NCI-H1930 (cell line): ENCODE results near the gene MYO7B.

Source experiments
- DNase-seq, 2 experiments: peaks; one replicate each; lab custom pipeline; 2025; lab: John Stamatoyannopoulos, UW

Gene MYO7B

DNA sequence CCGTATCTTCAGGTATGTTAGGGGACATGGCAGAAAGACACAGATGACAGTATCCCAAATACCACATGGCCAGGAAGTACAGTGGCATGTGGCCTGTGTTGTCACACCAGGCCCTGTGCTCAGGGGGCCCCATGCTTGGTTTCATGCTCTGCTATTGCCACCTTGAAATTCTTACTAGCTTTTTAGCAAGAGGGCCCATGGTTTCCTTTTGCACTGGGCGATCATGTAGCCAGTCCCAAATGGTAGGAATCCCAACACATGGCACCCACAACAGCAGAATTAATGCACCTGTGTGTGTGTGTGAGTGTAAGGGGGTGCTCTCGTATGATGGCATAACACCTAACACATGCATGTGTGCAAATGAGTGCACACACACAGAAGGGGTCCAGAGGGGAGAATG is 39.2 kb downstream of the MYO7B start:
- no peak for DNase-seq

- no peak for DNase-seq
Observed at GRCh38 chr2:127575185-127575765, 39.8 kb downstream of the MYO7B start.

DNA sequence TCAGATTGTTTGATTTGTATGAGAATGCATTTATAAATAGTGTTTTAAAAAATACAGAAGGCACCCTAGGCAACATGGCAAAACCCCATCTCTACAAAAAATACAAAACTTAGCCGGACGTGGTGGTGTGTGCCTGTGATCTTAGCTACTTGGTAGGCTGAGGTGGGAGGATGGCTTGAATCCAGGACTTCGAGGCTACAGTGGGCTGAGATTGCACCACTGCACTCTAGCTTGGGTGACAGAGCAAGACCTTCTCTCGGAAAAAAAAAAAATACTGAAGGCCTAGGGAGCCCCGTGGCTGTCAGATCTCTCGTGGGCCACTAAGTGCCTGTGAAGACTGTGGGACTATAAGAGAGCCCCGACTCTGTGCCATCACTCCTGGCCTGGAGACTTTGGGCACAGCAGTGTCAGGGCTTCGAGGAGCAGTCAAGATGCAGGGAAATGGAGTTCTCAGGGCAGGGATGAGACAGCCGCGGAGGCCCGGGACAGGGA is 40.5 kb downstream of the MYO7B start:
- DNase-seq: no peak

GRCh38 chr2:127576433-127577207 is 41.1 kb downstream of the MYO7B start:
- DNase-seq: no peak

DNA sequence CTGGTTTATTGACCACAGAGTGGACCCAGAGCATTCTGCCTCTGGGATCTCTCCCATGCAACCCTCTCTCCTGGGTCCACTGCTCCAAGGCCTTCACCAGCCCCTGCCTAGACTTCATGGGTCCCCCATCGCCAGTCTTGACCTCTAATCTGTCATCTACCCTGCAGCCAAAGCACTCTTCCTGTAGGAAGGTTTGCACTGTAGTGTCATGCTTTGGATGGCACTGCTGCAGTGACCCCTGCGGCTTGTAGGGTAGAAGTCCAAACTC is 41.7 kb downstream of the MYO7B start:
- DNase-seq: no peak

GRCh38 chr2:127577503-127577902 is 42.0 kb downstream of the MYO7B start:
- no peak for DNase-seq

DNA sequence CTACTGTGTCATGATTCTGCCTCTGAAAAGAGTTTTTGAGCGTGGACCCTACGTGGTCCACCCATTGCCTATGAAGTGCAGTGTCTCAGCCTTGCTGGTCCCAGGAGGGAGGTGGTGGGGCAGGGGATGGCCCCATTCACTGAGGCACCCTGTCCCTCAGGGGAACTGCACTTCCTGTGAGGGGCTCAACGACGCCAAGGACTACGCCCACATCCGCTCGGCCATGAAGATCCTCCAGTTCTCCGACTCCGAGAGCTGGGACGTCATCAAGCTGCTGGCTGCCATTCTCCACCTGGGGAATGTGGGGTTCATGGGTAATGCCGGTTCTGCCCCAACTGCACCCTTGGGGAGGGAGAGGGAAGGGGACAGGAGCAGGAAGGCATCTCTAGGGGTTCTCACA is 42.5 kb downstream of the MYO7B start:
- no peak for DNase-seq

DNA sequence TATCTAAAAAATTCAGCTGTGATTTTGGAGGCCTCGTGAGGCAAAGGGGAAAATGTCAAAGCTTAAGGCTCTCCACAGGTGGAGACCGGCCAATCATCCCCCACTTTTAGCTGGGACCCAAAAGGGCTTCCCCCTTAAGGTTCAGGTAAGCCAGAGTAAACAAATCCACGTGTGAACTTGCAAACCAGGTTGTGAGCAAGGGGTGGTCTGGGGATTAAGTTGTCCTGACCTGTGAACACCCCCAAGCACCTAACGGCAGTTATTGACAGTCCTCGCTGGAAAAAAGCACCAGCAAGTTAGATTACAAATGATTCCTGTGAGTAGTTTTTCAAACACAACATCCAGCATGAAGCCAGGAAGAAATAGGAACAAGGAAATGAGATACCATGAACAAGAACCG is 42.9 kb downstream of the MYO7B start:
- DNase-seq: no peak

DNA sequence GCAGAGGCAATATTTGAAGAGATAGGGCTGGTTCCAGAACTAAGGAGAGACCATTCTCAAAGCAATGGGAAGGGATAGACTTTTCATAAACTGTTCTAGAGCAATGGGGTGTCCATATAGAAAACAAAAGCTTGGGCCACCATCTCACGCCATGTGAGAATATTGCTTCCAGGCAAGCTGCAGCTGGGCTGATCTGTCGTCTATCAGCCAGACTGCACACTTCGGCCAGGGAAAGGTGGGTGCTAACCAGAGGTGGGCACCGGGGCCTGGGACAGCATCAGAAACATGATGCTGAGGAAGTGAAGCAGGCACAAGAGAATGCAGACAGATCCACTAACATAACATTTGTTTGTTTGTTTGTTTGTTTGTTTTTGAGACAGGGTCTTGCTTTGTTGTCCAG is 43.7 kb downstream of the MYO7B start:
- DNase-seq: no peak

DNA sequence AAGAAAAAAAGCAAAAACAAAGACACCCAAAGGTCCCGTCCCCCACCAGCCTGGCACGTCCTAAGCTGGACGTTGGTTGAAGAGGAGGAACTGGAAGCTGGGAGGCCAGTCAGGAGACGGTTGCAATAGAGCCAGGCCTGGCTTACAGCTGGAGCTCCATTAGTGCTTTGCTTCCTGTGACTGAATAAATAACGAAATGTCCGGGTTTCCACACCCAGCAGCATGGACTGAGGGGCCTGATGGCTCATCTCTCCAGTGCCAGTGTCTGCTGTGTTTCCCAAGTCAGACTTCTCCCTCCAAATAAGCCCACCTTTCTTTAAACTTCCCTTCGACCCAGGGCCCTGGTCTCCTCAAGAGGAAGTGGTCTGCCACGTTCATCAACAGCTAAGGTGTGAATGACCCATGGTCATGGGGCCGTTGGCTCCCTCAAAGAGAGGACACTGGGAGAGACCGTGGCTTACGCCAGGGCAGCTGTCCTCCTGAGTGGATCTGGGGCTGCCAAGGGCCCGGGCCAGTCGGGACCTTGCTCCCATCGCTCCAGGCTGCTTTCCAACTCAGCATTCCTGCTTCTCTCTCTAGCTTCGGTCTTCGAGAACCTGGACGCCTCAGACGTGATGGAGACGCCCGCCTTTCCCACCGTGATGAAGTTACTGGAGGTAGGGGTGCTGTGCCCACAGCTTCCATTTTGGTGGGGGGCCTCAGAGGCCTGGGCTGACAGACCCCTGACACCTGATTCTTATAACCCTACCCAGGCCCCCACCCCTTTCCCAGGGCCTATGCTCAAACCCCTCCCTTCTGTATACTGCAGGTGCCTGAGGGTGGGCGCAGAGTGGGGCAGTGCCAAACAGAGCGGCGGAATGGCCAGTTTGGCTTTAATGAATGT is 44.9 kb downstream of the MYO7B start:
- DNase-seq: no peak

DNA sequence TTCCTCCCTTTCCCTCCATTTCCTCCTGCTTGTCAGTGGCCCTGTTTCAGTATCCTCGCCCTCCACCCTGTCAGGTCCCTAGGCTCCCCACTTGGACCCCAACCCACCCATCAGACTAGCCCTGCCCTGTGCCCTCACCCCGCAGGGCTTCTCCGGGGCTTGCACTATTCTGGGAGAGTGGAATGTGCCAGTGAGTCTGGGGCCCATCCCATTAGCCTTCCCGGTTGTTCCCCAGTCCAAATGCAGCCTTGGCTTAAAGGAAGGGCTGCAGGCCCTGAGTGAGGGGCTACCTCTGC is 45.5 kb downstream of the MYO7B start:
- DNase-seq: no peak

DNA sequence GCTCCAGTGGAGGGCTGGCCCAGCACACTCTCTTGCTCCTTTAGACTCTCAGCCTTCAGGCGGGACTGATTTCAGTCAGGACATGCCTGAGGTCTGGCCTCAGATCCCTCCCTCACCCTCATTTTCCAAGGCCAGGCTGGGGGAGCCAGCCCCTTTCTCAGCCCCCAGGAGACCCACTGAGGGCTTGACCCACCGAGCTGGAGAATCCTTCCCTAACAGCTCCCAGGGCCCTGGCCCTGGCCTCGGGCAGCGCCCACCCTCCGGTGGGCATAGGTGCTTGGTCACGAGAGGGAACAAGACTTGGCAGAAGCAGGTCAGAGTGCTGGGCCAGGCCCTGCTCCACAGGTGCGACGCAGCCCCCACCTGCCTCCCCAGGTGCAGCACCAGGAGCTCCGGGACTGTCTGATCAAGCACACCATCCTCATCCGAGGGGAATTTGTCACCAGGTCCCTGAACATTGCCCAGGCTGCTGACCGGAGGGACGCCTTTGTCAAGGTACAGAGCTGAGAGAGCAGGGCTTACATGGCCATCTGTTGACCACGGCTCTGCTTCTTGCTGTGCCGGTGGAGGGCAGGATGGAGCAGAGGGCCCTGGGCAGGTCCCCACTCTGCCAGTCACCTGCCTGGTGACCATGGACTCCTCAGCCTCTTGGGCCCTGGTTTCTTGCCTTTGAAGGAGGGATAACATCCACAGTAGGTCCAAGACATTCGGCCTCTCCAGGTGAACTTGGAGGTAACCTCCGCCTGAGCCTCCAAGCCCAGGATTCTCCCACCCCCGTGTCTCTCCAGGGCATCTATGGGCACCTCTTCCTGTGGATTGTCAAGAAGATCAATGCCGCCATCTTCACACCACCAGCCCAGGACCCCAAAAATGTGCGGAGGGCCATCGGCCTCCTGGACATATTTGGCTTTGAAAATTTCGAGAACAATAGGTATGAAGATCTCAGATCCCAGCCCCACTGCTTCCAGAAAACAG is 46.3 kb downstream of the MYO7B start:
- DNase-seq: no peak

DNA sequence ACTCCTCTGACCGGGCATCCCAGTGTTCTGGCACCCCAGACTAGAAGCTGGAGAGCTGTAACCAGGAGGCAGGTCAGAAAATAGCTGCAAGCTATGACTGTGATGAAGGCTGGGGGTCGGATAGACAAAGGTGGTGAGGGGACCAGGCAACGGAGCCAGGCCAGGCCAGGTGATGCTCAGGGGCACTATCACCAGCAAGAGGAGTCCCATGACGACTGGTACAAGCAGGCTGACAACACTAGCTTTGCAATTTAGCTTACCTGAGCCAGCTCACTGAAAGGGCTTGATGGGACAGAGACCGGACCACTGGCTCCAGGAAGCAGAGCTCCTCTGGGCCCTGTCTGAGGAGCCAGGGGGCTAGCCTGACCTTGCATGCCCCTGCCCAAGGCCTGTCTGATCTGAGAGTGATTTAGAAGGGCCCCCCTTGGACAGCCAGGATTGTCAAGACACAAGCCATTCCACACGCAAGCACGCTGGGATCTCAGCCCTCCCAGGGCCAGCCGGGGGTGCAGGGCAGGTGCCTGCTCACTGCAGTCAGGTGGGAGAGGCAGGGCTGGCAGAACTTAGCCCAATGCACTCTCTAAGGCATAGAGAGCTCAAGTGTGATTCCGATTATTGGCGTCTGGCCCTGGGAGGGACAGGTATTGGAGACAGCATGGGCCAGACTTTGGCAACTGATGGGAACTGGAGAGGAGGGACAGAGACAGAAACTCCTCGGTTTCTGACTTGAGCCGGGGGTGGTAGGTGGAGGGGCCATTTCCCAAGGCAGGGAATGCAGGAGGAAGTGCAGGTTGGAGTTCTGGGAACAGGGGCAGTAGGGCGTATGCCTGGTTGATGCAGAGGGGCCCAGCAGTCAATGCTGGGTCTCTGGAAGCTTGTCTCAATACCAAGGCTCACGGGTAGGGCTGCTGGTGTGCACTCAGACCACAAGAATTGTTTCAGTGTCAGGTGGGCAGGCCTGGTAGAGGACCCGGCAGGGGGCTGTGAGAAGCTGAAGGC is 47.7 kb downstream of the MYO7B start:
- DNase-seq: no peak

DNA sequence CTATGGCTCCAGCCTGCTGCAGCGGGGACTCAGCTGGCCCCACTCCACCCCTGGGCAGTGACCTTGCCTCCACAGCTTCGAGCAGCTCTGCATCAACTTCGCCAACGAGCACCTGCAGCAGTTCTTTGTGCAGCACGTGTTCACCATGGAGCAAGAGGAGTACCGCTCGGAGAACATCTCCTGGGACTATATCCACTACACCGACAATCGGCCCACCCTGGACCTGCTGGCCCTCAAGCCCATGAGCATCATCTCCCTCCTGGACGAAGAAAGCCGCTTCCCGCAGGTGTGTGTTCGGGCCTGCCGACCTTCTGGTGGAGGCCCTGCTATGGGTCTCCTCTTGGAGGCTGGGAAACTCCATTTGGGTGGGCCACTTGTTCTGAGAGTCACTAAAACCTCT is 48.6 kb downstream of the MYO7B start:
- no peak for DNase-seq

- no peak for DNase-seq
Observed at GRCh38 chr2:127584516-127585033, 49.1 kb downstream of the MYO7B start.

DNA sequence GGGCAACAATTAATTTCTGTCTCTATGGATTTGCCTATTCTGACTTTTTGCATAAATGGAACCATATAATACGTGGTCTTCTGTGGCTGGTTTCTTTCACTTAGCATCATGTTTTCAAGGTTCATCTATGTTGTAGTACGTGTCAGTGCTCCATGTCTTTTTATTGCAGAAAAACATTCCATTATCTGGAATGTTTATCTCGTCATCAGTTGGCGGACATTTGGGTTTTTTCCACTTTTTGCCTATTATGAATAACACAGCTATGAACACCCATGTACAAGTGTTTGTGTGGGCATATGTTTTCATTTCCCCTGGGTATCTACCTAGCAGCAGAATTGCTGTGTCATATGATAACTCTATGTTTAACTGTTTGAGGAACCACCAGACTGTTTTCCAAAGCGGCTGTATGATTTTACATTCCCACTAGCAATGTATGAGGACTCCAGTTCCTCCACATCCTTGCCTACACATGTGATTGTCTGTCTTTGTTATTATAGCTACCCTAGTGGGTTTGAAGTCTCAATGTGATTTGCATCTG is 49.9 kb downstream of the MYO7B start:
- no peak for DNase-seq

DNA sequence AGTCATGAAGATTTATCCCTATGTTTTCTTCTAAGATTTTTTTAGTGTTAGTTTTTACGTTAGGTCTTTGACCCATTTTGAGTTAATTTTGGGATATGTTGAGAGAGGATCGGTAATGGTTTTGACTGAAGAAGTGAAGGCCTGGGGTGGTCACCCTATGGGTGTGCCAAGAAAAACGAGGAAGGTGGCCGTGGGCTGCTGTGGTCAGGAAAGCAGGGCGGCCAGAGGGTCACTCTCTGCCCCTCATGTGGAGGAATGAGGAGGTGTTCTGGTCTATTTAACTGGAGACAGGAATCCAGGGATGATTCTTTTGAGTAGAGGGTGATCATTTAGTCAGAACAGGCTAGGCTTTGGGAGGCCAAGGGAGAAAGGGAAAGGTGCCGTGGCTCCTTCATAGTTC is 50.7 kb downstream of the MYO7B start:
- no peak for DNase-seq

GRCh38 chr2:127586746-127587295 is 51.3 kb downstream of the MYO7B start:
- no peak for DNase-seq

DNA sequence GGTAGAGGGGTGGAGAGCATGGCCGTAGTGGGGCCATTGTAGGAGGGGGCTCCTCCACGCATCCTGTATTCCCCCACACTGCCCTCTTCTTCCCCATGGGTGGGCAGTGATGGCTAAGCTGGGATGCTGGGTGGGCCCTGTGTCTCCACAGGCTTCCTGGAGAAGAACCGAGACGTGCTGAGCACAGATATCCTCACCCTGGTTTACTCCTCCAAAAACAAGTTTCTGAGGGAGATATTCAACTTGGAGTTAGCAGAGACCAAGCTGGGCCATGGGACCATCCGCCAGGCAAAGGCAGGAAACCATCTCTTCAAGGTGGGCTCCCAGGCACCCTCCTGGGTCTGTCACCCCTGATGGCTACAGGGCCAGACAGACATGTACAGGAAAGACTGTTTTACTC is 52.8 kb downstream of the MYO7B start:
- no peak for DNase-seq

DNA sequence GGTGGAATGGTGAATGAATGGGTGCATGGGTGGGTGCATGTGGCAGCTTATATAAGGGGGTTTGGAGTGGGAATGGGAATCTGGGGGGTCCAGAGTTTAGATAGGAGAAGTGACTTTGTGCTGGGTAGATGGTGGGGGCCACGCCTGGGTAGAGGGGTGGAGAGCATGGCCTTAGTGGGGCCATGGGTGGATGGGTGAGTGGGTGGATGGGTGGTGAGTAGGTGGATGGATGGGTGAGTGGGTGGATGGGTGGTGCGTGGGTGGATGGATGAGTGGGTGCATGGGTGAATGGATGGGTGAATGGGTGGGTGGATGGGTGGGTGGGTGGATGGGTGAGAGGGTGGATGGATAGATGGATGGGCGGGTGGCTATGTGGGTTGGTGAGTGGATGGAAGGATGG is 53.9 kb downstream of the MYO7B start:
- no peak for DNase-seq
